ENCODE results near the gene VSIR.

VSIR gene

DNA sequence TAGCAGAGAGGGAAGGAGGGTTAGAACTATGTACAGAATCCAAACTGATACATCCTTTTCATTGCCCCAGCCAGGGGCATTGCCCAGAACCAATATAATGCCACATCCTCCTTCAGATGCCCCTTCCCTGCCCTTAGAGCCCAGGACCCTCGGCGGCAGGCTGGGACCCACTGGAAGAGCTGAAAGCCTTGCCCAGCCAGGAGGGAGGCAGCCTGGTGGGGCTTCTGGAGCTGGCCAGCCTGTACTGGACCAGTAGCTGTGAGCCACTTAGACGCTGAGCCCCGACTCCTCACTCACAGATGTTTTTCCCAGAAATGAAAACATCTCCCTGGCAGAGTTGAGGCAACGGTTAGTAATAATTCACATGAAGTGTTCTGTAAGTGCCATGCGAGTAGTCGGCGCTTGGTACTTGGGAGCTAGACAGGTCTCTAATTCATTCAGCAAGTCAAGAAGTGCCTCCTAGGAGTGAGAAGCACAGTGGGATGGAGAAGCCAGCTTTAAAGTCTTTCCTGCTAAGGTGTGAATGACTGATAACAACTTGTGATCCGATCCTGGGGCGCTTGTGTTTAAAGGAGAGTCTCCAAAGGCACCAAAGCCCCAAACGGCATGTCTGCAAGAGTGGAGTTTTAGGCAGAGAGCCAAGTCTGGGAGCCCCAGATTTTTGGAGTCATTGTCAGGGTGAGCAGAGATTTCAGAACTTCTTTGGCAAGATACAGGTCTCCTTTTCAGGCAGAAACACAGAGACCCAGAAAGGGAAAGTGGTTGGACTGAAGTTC, 9.8 kb downstream of the VSIR start:
- no peak for DNase-seq (ENCODE audit: low spot score)

GRCh38 chr10:71762324-71762723, 11.0 kb downstream of the VSIR start:
- no peak for DNase-seq (ENCODE audit: low spot score)

GRCh38 chr10:71761541-71762113, 11.7 kb downstream of the VSIR start:
- DNase-seq (ENCODE audit: low spot score) = no peak

- DNase-seq (ENCODE audit: low spot score) = no peak
Measured at GRCh38 chr10:71761105-71761511, 12.2 kb downstream of the VSIR start.

GRCh38 chr10:71757399-71757922, 15.9 kb downstream of the VSIR start:
- no peak for DNase-seq (ENCODE audit: low spot score)

DNA sequence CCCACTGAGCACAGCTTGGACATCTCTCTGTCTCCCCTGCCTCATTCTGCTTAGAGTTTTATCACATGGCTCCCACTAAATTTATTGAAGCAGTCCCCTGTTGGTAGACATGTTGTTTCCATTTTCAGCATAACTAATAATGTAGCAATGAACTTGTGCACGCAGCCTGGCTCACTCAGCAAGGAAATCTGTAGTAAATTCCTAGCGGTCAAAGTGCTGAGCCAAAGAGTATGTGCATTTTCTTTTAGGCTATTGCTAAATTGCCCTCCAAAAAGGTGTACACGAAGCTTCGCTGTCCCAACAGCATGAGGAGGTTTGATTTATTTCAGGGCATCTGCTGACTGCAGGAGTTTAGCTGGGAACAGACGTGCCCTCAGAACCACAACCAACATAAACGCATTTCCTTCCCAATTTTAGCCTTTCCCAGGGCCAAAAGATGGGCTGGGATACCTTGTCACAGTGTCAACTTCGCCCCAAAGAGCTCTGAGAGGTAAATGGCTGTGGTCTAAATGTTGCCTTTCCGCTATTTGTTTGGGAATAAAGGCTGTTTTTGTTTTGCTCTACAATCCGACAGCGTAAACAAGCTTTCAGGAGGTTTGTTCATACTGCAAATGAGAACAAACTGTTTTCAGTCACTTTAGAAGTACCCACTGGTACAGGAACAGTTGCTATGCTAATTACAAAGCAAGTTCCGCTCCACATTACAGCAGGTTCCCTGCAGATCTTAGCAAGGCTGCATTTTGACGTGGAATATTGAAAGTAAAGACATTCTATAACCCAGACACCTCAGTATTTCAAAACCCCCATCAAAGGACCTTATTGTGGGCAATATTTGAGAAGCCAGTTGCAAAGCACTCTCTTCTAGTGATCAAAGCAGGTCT, 16.8 kb downstream of the VSIR start:
- no peak for DNase-seq (ENCODE audit: low spot score)

DNA sequence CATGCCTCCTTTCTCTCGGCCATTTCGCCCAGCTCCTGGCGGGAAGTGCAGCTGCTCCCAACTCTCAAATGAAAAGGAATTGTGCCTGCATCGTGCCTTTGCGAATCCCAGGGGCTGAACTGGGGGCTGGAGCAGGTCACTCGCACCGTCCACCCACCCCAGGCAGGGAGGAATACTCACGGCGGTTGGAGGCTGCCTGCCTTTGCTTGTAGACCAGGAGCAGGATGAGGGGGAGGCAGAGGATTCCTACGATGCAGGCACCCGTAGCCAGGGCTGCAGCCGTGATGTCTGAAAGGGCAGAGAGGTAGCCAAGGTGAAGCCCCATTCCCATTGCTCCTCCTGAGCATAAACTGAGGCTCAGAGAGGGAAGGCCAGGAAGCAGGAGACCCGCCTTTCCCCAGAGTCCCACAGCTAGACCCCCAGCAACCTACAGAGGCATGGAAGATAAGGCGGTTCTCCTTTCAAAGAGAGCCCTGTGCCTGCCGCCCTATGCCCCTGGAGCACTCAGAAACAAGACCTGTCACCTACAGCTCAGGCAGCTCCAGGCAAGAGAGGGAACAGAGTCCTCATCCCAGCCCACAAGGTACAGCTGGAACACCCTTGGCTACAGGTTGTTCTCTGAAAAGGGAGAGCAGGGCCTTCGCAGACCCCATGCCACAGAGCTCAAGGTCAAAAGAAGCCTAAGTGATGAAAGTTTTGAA, 18.0 kb downstream of the VSIR start:
- no peak for DNase-seq (ENCODE audit: low spot score)

GRCh38 chr10:71754562-71754961, 18.8 kb downstream of the VSIR start:
- no peak for DNase-seq (ENCODE audit: low spot score)

DNA sequence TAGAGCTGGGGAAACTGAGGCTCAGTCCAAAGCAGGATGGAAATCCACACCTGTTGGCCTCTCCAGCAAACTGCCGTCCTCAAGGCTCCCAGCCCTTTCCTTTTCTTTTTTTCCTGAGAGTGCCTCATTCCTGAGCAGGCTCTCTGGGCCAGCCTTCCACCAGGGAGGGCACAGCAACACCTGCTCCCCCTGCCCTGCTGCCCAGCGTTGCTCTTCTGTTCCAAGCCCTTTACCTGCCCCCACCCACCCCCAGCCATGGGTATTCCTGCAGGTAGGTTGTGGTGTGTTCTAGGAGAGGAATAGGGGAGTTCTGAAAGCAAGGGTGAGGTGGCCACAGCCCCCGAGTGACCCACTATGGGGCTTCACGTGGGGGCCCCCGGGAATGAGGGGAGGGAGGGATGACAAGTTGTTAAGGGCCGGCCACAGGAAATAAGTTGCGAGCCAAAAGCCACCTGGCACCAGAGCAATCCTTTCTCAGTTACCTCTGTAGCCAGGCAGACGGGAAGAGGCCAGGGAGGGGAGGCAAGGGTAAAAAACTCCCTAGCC, 19.3 kb downstream of the VSIR start:
- no peak for DNase-seq (ENCODE audit: low spot score)

GRCh38 chr10:71753091-71753959, 20.0 kb downstream of the VSIR start:
- DNase-seq (ENCODE audit: low spot score) = no peak

- DNase-seq (ENCODE audit: low spot score) = no peak
Measured at GRCh38 chr10:71752391-71753090, 20.8 kb downstream of the VSIR start.

DNA sequence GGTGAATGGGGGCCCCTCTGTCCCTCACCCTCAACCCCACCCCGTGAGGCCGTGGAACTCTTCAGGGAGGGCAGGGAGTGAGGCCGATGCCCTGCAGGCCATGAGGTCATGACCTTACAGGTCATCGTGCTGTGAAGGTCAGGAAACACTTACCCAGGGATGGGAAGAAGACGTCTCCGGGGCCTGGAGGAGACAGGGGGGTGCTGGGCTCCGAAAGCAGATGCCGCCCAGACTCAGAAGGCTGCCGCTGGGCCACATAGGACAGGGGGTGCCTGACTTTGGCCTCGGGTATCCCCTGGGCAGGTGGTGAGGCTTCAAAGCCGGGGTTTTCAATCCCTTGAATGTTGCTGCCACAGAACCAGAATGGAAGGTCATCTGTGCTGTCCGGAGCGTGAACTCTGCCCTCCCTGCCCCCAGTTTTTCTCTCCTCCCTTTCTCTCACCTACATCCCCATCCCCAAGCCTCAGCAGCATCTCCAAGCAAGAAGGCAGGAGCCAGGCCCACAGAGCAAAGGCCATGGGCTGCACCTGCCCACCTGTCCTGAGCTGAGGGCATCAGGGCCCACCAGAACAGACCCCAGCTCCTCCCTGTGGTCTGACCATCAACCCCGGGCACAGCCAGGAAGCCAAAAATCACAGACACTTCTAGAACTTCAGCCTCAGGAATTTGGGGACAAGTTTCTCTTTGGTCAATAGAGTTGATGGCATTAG, 21.6 kb downstream of the VSIR start:
- no peak for DNase-seq (ENCODE audit: low spot score)

GRCh38 chr10:71750986-71751385, 22.3 kb downstream of the VSIR start:
- no peak for DNase-seq (ENCODE audit: low spot score)

DNA sequence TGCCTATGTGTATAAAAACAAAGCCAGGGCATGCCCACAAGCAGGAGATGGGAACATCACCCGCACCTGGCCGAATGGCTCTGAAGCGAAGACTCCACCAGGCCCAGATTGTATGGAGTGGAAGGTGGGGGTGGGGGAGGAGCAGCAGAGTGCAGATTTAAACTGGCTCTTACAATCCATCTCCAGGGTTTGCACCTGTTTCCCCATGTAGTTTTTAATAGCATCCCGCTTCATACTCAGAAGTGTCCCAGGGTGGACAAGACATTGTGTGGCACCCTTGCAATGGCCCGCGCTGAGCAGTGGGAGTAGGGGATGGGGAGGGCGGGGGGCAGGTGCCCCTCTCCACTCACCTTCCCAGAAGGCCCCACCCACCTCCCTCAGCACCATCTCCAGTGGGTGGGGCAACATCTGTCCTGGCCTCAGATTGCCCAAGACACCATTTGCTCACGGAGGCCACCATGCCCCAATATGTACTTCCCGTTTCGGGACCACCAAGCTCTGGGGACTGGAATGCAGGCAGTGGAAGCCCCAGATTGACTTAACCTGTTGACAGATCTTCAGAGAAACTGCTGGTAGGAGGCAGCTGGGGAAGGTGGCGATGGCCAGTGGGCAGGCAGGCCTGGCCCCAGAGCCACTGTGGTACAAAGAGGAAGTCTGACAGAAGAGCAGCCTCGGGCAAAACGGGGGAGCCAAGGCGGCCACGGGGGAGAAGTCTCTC, 23.0 kb downstream of the VSIR start:
- DNase-seq (ENCODE audit: low spot score) = no peak

DNA sequence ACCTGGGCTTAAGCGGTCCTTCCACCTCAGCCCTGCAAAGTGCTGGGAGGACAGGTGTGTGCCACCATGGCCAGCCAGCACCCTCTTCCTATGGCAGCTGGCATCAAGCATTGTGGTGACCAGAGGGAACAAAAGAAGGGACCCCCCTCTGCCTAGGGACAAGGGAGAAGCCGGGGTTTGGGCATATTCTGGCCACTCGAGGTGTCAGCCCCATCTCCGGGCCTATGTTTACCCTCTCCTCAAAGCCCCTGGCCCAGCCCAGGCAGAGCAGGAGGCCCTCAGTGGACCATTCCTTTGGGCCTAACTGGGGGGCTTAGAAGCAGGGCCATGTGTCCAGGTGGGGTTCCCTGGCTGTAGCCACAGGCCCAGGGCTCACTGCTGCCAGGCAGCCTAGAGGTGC, 23.9 kb downstream of the VSIR start:
- DNase-seq (ENCODE audit: low spot score) = no peak

GRCh38 chr10:71748671-71749191, 24.6 kb downstream of the VSIR start:
- no peak for DNase-seq (ENCODE audit: low spot score)

- DNase-seq (ENCODE audit: low spot score) = no peak
Measured at GRCh38 chr10:71747551-71748523, 25.5 kb downstream of the VSIR start.
